MCF 10A (cell line): ENCODE measurements around the gene MRPS27. TPM values are rescaled to one million over a fixed set of nuclear protein-coding genes. Genes with fewer than 3 reads are reported as not detected.
A peak's percentile ranks its signal among the peaks of the same experiment; 100 is the strongest.

ENCODE experiments used
- BruUV-seq: library from RNA; stranded (reverse); fragments of 400-500 nt; replicated peaks from 2 replicates; lab custom pipeline; 2021; lab: Mats Ljungman, UMichigan
- CTCF ChIA-PET: fragments of 300-600 bp; sonication (Branson Sonifier 250); formaldehyde crosslinking; extraction: SDS; loops from one replicate; lab custom pipeline; 2021; ENCODE audit warnings: antibody characterized with exemption, inconsistent platforms; lab: Yijun Ruan, JAX
- POLR2A ChIA-PET: fragments of 300-600, 350-650 bp; sonication (Branson Sonifier 250); formaldehyde crosslinking; extraction: SDS; loops from one replicate; lab custom pipeline; 2020; ENCODE audit warnings: antibody characterized with exemption, inconsistent platforms; lab: Yijun Ruan, JAX
- DNase-seq: peaks from one replicate; pipeline ENCODE4 v3.0.0-alpha.2; 2018; ENCODE audit not compliant: unreplicated experiment
- H3K27ac Mint-ChIP-seq: one replicate; pipeline ENCODE4 v1.8.0; 2022; ENCODE audit warnings: mild to moderate bottlenecking, low read depth, mixed read lengths; ENCODE audit not compliant: unreplicated experiment
- H3K27me3 Mint-ChIP-seq: one replicate; pipeline ENCODE4 v1.8.0; 2022; ENCODE audit warnings: mixed read lengths; ENCODE audit not compliant: insufficient read depth, unreplicated experiment
- H3K36me3 Mint-ChIP-seq: one replicate; pipeline ENCODE4 v1.8.0; 2022; ENCODE audit warnings: mild to moderate bottlenecking, moderate library complexity, mixed read lengths; ENCODE audit not compliant: insufficient read depth, unreplicated experiment
- H3K4me1 Mint-ChIP-seq: one replicate; pipeline ENCODE4 v1.8.0; 2022; ENCODE audit warnings: mixed read lengths; ENCODE audit not compliant: insufficient read depth, unreplicated experiment
- H3K4me3 Mint-ChIP-seq: one replicate; pipeline ENCODE4 v1.8.0; 2022; ENCODE audit warnings: mild to moderate bottlenecking, moderate library complexity, mixed read lengths; ENCODE audit not compliant: unreplicated experiment
- H3K9me3 Mint-ChIP-seq: one replicate; pipeline ENCODE4 v1.8.0; 2022; ENCODE audit warnings: mixed read lengths; ENCODE audit not compliant: unreplicated experiment
- CTCF ChIP-seq: fragments of 200-600 bp; IDR thresholded peaks from one replicate; pipeline ENCODE4 v1.8.0; 2022; ENCODE audit warnings: antibody characterized with exemption, mild to moderate bottlenecking; ENCODE audit not compliant: unreplicated experiment
- intact Hi-C: fragments of 100-400 bp; cut with micrococcal nuclease; formaldehyde crosslinking; loops from 2 replicates; pipeline ENCODE4 v1.14.1; 2022
- total RNA-seq: library from RNA; stranded (reverse); gene quantifications from 2 replicates; pipeline ENCODE4 v1.2.3, GENCODE V29; 2022

The MRPS27 gene
- total RNA-seq, 1 experiment from 2014 or later = 68.5 TPM

DNA sequence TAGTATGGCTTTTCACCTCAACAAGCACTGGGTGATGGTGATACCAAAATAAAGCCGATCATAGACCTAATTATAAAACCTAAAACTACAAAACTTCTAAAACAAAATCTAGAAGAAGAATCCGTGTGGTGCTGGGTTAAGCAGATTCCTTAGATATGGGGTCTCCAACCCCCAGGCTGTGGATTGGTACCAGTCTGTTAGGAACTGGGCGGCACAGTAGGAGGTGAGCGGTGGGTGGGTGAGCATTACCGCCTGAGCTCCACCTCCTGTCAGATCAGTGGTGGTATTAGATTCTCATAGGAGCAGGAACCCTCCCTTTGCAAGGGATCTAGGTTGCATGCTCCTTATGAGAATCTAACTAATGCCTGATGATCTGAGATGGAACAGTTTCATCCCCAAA is 33.2 kb downstream of the MRPS27 start:
- CTCF ChIA-PET = interaction anchor here (0.7 kb wide), 1 partner anchor 73 kb away, joined by 3 read pairs; no protein-coding TSS in a partner anchor
- POLR2A ChIA-PET = no interaction called here
- Mint-ChIP-seq H3K9me3 (no peaks in the 10 kb centered on the region), H3K4me1 (peaks cover 26% of the 10 kb centered on the region), H3K27ac (no peak overlapping the region), H3K27me3 (no peaks in the 10 kb centered on the region), H3K4me3 (no peak overlapping the region), H3K36me3 (peaks cover 43% of the 10 kb centered on the region)
- no peak for DNase-seq
- intact Hi-C loops = no loop called here
- no peak for TF ChIP-seq CTCF
- BruUV-seq = no TSS peak

DNA sequence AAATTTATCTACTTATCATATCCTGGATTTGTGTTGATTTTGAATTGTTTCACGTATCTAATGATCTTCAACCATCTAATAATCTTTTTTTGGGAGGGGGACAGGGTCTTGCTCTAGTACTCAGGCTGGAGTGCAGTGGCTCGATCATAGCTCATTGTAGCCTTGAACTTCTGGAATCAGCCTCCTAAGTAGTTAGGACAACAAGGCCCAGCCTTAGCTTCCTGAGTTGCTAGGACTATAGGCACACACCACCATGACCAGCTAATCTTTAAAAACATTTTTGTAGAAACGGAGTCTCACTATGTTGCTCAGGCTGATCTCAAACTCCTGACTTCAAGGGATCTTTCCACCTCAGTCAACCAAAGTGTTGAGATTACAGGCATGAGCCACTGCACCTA is 34.6 kb downstream of the MRPS27 start:
- ChIA-PET POLR2A (interaction anchor here (0.7 to 1.1 kb wide), 2 partner anchors 23 to 119 kb away, joined by 3 to 5 read pairs; no protein-coding TSS in a partner anchor), CTCF (interaction anchor here (0.9 to 1.3 kb wide), 2 partner anchors 502 to 503 kb away, joined by 3 read pairs; no protein-coding TSS in a partner anchor)
- DNase-seq = no peak
- no peaks in the 10 kb centered on the region for H3K9me3 Mint-ChIP-seq
- no peak overlapping the region for H3K4me3 Mint-ChIP-seq
- peaks cover 37% of the 10 kb centered on the region for H3K36me3 Mint-ChIP-seq
- no peaks in the 10 kb centered on the region for H3K27me3 Mint-ChIP-seq
- intact Hi-C loops = no loop called here
- peak overlapping the region; percentile 10 for H3K27ac Mint-ChIP-seq
- H3K4me1 Mint-ChIP-seq = peaks cover 33% of the 10 kb centered on the region
- no peak for TF ChIP-seq CTCF
- no TSS peak for BruUV-seq

GRCh38 chr5:72284559-72285423 is 35.2 kb downstream of the MRPS27 start:
- peaks cover 32% of the 10 kb centered on the region for H3K36me3 Mint-ChIP-seq
- H3K4me3 Mint-ChIP-seq = no peak overlapping the region
- no peaks in the 10 kb centered on the region for H3K27me3 Mint-ChIP-seq
- H3K27ac Mint-ChIP-seq = peak overlapping the region; percentile 10
- H3K4me1 Mint-ChIP-seq = peaks cover 33% of the 10 kb centered on the region
- intact Hi-C loops = no loop called here
- ChIA-PET CTCF (interaction anchor here (0.9 to 1.3 kb wide), 2 partner anchors 501 to 502 kb away, joined by 3 read pairs; no protein-coding TSS in a partner anchor), POLR2A (interaction anchor here (0.7 to 1.4 kb wide), 3 partner anchors 8 to 119 kb away, joined by 3 to 5 read pairs (median 3); no protein-coding TSS in a partner anchor)
- no TSS peak for BruUV-seq
- no peak for DNase-seq
- TF ChIP-seq CTCF = no peak
- H3K9me3 Mint-ChIP-seq = no peaks in the 10 kb centered on the region

DNA sequence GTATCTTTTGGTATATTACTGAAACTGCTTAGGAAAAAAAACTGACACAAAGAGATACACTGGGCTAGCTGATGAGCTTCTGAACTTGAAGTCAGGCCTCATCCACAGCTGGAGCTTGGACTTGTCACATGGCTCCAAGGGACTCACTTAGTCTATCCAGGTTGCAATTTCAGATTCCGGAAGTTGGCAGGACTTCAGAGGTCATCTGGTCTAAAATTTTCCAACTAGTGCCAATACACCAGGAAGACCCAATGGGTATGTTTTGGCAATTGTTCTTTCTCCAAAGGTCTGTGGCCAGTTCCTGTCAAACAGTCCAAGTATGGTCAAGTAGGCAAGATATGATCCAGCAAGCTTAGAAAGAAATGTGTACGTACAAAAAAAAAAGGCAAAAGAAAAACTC is 36.7 kb downstream of the MRPS27 start:
- DNase-seq = no peak
- Mint-ChIP-seq H3K9me3 (no peaks in the 10 kb centered on the region), H3K36me3 (peaks cover 33% of the 10 kb centered on the region), H3K27me3 (no peaks in the 10 kb centered on the region), H3K27ac (peak overlapping the region; percentile 91), H3K4me3 (no peak overlapping the region), H3K4me1 (peaks cover 33% of the 10 kb centered on the region)
- no peak for TF ChIP-seq CTCF
- POLR2A ChIA-PET = interaction anchor here (0.6 to 2.4 kb wide), 4 partner anchors 10 to 534 kb away, joined by 3 to 9 read pairs (median 3); no protein-coding TSS in a partner anchor
- intact Hi-C loops = no loop called here
- CTCF ChIA-PET = interaction anchor here (0.8 to 1.9 kb wide), 2 partner anchors 26 to 54 kb away, joined by 3 to 6 read pairs; no protein-coding TSS in a partner anchor
- no TSS peak for BruUV-seq
